Ectodermal cell (in vitro differentiated cells): ENCODE measurements around the gene MOXD1. TPM values are rescaled to one million over a fixed set of nuclear protein-coding genes. Genes with fewer than 3 reads are reported as not detected.

ENCODE experiments used
- H3K27ac ChIP-seq: 2 replicates; pipeline ENCODE4 v1.7.0; 2013; ENCODE audit warnings: mild to moderate bottlenecking, low read depth, low read length; ENCODE audit not compliant: insufficient read depth, poor library complexity, severe bottlenecking
- H3K27me3 ChIP-seq: 2 replicates; pipeline ENCODE4 v1.7.0; 2013; ENCODE audit warnings: mild to moderate bottlenecking, low read length; ENCODE audit not compliant: insufficient read depth, control insufficient read depth, poor library complexity, severe bottlenecking
- H3K36me3 ChIP-seq: one replicate; pipeline ENCODE4 v1.7.0; 2013; ENCODE audit warnings: low read length; ENCODE audit not compliant: control insufficient read depth, insufficient read depth
- H3K4me1 ChIP-seq: one replicate; pipeline ENCODE4 v1.7.0; 2013; ENCODE audit warnings: low read length; ENCODE audit not compliant: control insufficient read depth, insufficient read depth
- H3K4me3 ChIP-seq: 2 replicates; pipeline ENCODE4 v1.7.0; 2013; ENCODE audit warnings: low read depth, low read length, control low read depth; ENCODE audit not compliant: insufficient read depth
- H3K9me3 ChIP-seq: 2 replicates; pipeline ENCODE4 v1.7.0; 2013; ENCODE audit warnings: mild to moderate bottlenecking, low read length, moderate library complexity; ENCODE audit not compliant: control insufficient read depth
- WGBS, 2 experiments: methylation state at CpG; one replicate each; pipeline ENCODE4 v1.1.7; 2013; ENCODE audit warnings: missing lambda C conversion rate in 2 of 2; 5-methylcytosine and 5-hydroxymethylcytosine counted together
- polyA plus RNA-seq, 4 experiments: library from polyadenylated mRNA; stranded (reverse); fragments of 50-300 nt; gene quantifications; one replicate each; pipeline ENCODE4 v1.2.3, GENCODE V29; 2013

MOXD1 gene
- polyA plus RNA-seq (2013, experiment 1 of 4) = 2.5 TPM
- 2.3 TPM for polyA plus RNA-seq (2013, experiment 2 of 4)
- polyA plus RNA-seq (2013, experiment 3 of 4) = 2.2 TPM
- polyA plus RNA-seq (2013, experiment 4 of 4) = 3.5 TPM

DNA sequence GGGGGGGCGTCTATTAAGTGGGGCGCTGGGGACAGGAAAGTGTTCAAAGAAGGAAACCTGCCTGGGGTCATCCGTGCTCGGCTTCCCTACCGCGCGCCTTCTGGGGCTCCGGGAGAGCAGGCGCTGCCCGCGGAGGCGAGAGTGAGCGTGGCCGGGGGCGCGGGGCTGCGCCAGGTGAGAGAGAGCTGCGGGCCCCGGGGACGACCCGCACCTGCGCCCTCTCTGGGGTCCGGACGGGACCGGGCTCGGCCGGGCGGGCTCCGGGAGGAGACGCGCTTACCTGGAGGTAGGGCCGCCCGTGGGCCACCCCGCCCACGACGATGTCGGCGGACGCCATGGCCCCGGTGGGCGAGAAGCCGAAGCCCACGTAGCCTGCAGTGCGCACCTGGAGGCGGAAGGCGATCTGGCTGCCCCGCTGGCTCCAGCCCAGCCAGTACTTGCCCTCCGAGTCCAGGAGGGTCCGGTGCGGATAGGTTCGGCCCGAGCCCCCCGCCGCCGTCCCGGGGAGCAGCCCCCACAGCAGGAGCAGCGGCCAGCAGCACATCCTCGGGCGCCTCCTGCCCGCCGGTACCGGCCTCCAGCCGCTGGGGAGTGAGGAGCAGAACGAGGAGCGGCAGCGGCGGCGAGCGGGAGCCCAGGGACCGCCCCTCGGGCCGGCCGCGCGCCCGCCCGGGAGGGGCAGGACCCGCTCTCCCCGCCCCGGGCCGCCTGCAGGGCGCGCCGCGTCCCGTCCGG, at the start of gene MOXD1:
MOXD1 (minus strand) TSS at position 593 of the 735 bp plus-strand sequence; CDS start at position 544, 49 bp downstream.
- peaks cover 3% of the 10 kb centered on the region for H3K4me1 ChIP-seq
- H3K27me3 ChIP-seq = peaks cover 47% of the 10 kb centered on the region
- no peaks in the 10 kb centered on the region for H3K9me3 ChIP-seq
- no peaks in the 10 kb centered on the region for H3K36me3 ChIP-seq
- 0 to 1% methylated on average over 87 of the region's 87 CpGs for WGBS, 2 experiments
- peak within 1 kb of the TSS; percentile 70 for H3K4me3 ChIP-seq
- H3K27ac ChIP-seq = no peak within 1 kb of the TSS

- H3K4me1 ChIP-seq = no peaks in the 10 kb centered on the region
- no peak overlapping the region for H3K27ac ChIP-seq
- no peak overlapping the region for H3K4me3 ChIP-seq
- H3K9me3 ChIP-seq = no peaks in the 10 kb centered on the region
- no peaks in the 10 kb centered on the region for H3K36me3 ChIP-seq
- H3K27me3 ChIP-seq = no peaks in the 10 kb centered on the region
- WGBS, 2 experiments = 95 to 98% methylated on average over 5 of the region's 5 CpGs
These were observed 45.6 kb upstream of the MOXD1 start for GRCh38 chr6:132446855-132447241.

GRCh38 chr6:132446141-132446854, 45.0 kb upstream of the MOXD1 start:
- H3K4me3 ChIP-seq = no peak overlapping the region

DNA sequence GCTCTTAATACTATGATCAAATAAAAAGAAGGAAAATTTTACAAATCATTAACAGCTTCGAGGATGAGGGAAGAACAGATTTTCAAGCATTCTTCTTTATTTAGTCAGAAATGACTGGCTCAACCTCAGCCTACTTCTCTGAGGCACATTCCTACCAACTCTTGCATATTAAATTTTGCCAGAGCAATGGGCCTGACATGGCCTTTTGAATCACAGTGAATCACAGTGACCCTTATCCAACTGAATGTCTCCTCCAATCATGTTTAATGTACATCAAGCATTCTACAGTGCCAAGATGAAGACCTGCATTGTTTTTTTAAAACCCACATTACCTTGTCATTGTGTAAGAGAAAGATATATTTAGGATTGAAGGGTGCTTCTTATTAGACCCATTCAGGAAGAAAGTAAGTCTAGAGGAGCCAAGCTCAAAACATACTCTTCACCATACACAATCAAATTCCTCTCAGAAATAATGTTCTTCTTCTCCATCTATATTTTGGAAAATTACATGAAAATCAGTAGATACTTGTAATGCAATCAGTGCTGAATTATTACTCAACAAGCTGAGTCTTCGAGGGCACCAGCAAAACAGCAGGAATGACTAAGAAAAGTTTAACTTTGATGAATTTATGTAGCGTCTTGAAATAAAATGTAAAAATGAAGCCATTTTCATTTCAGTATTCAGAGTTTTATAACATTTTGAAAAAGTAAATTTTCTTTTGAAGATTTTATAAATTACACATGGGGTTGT, 44.1 kb upstream of the MOXD1 start:
- no peaks in the 10 kb centered on the region for H3K27me3 ChIP-seq
- WGBS, 2 experiments = 94 to 100% methylated on average over 1 to 2 of the region's 3 CpGs
- H3K4me1 ChIP-seq = no peaks in the 10 kb centered on the region
- no peak overlapping the region for H3K27ac ChIP-seq
- no peaks in the 10 kb centered on the region for H3K36me3 ChIP-seq
- no peaks in the 10 kb centered on the region for H3K9me3 ChIP-seq
- no peak overlapping the region for H3K4me3 ChIP-seq

More at GRCh38 chr6:132446141-132446854, 45.0 kb upstream of the MOXD1 start:
- Histone ChIP-seq H3K36me3 (no peaks in the 10 kb centered on the region), H3K27me3 (no peaks in the 10 kb centered on the region), H3K27ac (no peak overlapping the region), H3K4me1 (no peaks in the 10 kb centered on the region), H3K9me3 (no peaks in the 10 kb centered on the region)
- 87 to 95% methylated on average over 4 of the region's 4 CpGs for WGBS, 2 experiments

- Histone ChIP-seq H3K4me3 (no peak overlapping the region), H3K27me3 (no peaks in the 10 kb centered on the region), H3K36me3 (no peaks in the 10 kb centered on the region), H3K4me1 (no peaks in the 10 kb centered on the region), H3K27ac (no peak overlapping the region), H3K9me3 (no peaks in the 10 kb centered on the region)
These were observed 41.9 kb upstream of the MOXD1 start for GRCh38 chr6:132443206-132443605.

DNA sequence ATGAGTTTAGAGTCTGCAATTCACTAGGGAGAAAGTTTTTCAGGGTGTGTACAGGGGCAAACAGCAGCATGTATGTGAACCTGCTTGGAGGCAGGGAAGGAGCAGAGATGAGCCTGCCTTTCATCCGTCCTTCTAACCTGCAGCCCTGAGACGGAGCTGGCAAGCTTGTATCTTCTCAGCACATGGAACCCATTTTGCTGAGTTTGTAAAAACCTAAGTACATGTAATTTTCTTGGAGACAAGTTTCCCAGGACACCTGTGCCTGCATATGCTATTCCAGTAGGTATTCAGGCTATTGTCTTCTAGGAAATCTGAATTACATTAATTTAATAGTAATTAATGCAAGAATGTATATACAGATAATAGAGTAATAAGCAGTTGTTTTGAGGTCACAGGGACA, 28.8 kb upstream of the MOXD1 start:
- Histone ChIP-seq H3K27ac (no peak overlapping the region), H3K9me3 (no peaks in the 10 kb centered on the region), H3K36me3 (no peaks in the 10 kb centered on the region), H3K4me3 (no peak overlapping the region), H3K4me1 (no peaks in the 10 kb centered on the region), H3K27me3 (no peaks in the 10 kb centered on the region)
- 81 to 93% methylated on average over 2 of the region's 2 CpGs for WGBS, 2 experiments

- Histone ChIP-seq H3K27me3 (no peaks in the 10 kb centered on the region), H3K36me3 (no peaks in the 10 kb centered on the region), H3K4me1 (no peaks in the 10 kb centered on the region), H3K9me3 (no peaks in the 10 kb centered on the region), H3K27ac (no peak overlapping the region), H3K4me3 (no peak overlapping the region)
- 84 to 88% methylated on average over 5 of the region's 5 CpGs for WGBS, 2 experiments
These were observed 23.9 kb upstream of the MOXD1 start for GRCh38 chr6:132425176-132425575.

DNA sequence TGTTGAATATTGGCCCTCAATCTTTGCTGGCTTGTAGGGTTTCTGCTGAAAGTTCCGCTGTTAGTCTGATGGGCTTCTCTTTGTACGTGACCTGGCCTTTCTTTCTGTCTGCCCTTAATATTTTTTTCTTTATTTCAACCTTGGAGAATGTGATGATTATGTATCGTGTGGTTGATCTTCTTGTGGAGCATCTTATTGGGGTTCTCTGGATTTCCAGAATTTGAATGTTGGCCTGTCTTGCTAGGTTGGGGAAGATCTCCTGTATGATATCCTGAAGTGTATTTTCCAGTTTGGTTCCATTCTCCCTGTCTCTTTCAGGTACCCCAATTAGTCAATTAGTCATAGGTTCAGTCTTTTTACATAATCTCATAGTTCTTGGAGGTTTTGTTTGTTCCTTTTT, 22.6 kb upstream of the MOXD1 start:
- whole genome bisulfite sequencing, 2 experiments = 79 to 98% methylated on average over 3 of the region's 3 CpGs

GRCh38 chr6:132418235-132418965, 17.1 kb upstream of the MOXD1 start:
- Histone ChIP-seq H3K9me3 (no peaks in the 10 kb centered on the region), H3K4me3 (no peak overlapping the region), H3K27ac (no peak overlapping the region), H3K4me1 (no peaks in the 10 kb centered on the region), H3K36me3 (no peaks in the 10 kb centered on the region), H3K27me3 (no peaks in the 10 kb centered on the region)
- 91 to 94% methylated on average over 5 of the region's 6 CpGs for WGBS, 2 experiments

More for the DNA sequence above, 22.6 kb upstream of the MOXD1 start:
- H3K9me3 ChIP-seq = no peaks in the 10 kb centered on the region
- H3K4me1 ChIP-seq = no peaks in the 10 kb centered on the region
- no peak overlapping the region for H3K27ac ChIP-seq
- H3K36me3 ChIP-seq = no peaks in the 10 kb centered on the region
- no peak overlapping the region for H3K4me3 ChIP-seq
- no peaks in the 10 kb centered on the region for H3K27me3 ChIP-seq
